KMS-11 (cell line): ENCODE results near the gene PRKG1.

Experiments used
- H2AFZ ChIP-seq: fragments of 200-600 bp; sonication (generic); 2 replicates; pipeline ENCODE4 v1.6.1; 2016; ENCODE audit warnings: antibody characterized with exemption, mixed run types, low read depth
- H3K27ac ChIP-seq: fragments of 200-600 bp; sonication (generic); 2 replicates; pipeline ENCODE4 v1.6.1; 2016; ENCODE audit warnings: mild to moderate bottlenecking, mixed run types
- H3K27me3 ChIP-seq: fragments of 200-600 bp; sonication (generic); 2 replicates; pipeline ENCODE4 v1.6.1; 2017; ENCODE audit warnings: mild to moderate bottlenecking, low read depth, mixed run types, moderate library complexity; ENCODE audit not compliant: insufficient read depth
- H3K36me3 ChIP-seq: fragments of 200-600 bp; sonication (generic); 2 replicates; pipeline ENCODE4 v1.6.1; 2017; ENCODE audit warnings: mild to moderate bottlenecking, mixed run types; ENCODE audit not compliant: insufficient read depth
- H3K4me1 ChIP-seq: fragments of 200-600 bp; sonication (generic); 2 replicates; pipeline ENCODE4 v1.6.1; 2016; ENCODE audit warnings: mild to moderate bottlenecking, low read depth, mixed run types; ENCODE audit not compliant: poor library complexity, severe bottlenecking
- H3K4me2 ChIP-seq: fragments of 200-600 bp; sonication (generic); 2 replicates; pipeline ENCODE4 v1.7.0; 2016; ENCODE audit warnings: mild to moderate bottlenecking, mixed run types
- H3K4me3 ChIP-seq: fragments of 200-600 bp; sonication (generic); IDR thresholded peaks from 2 replicates; pipeline ENCODE4 v1.6.1; 2017; ENCODE audit warnings: low read depth, low read length, mixed read lengths; ENCODE audit not compliant: insufficient read depth
- H3K79me2 ChIP-seq: fragments of 200-600 bp; sonication (generic); 2 replicates; pipeline ENCODE4 v1.6.1; 2016; ENCODE audit warnings: low read depth, mixed run types; ENCODE audit not compliant: insufficient read depth
- H3K9ac ChIP-seq: fragments of 200-600 bp; sonication (generic); 2 replicates; pipeline ENCODE4 v1.6.1; 2016; ENCODE audit warnings: mild to moderate bottlenecking, mixed run types
- H4K20me1 ChIP-seq: fragments of 200-600 bp; sonication (generic); 2 replicates; pipeline ENCODE4 v1.6.1; 2016; ENCODE audit warnings: mild to moderate bottlenecking, mixed run types; ENCODE audit not compliant: insufficient read depth
- TF ChIP-seq, protein P1 (sequence below): fragments of 200-600 bp; sonication (generic); conservative IDR thresholded peaks from 2 replicates; pipeline ENCODE4 v1.6.1; 2017; ENCODE audit warnings: low read depth, mild to moderate bottlenecking, antibody characterized with exemption, low read length, moderate library complexity, mixed read lengths

PRKG1 gene

DNA sequence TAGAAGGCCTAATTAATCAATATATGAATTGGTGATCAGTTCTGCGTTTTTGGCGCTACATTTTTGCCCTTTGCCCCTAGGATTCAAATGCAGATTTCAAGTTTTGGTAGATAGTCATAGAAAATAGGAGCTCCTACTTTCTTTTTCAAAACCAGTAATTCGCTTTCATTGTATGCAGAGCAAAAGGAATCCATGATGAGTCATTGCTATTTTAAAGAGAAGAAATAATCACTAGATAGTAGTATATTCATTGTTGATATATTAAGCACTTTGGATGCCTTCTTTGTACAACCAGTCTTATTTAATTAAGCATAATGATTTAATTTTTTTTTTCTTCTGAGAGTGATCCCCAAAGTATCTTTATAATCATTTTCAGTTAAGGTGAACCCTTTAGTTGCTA is 574.8 kb downstream of the PRKG1 start:
- Histone ChIP-seq H4K20me1 (no peaks in the 10 kb centered on the region), H3K36me3 (no peaks in the 10 kb centered on the region), H3K79me2 (no peaks in the 10 kb centered on the region), H3K9ac (no peak overlapping the region), H3K27me3 (no peaks in the 10 kb centered on the region), H3K4me2 (no peak overlapping the region), H3K4me1 (no peaks in the 10 kb centered on the region), H3K4me3 (no peak overlapping the region), H3K27ac (no peak overlapping the region), H2AFZ (no peak overlapping the region)
- TF ChIP-seq, protein P1, sequence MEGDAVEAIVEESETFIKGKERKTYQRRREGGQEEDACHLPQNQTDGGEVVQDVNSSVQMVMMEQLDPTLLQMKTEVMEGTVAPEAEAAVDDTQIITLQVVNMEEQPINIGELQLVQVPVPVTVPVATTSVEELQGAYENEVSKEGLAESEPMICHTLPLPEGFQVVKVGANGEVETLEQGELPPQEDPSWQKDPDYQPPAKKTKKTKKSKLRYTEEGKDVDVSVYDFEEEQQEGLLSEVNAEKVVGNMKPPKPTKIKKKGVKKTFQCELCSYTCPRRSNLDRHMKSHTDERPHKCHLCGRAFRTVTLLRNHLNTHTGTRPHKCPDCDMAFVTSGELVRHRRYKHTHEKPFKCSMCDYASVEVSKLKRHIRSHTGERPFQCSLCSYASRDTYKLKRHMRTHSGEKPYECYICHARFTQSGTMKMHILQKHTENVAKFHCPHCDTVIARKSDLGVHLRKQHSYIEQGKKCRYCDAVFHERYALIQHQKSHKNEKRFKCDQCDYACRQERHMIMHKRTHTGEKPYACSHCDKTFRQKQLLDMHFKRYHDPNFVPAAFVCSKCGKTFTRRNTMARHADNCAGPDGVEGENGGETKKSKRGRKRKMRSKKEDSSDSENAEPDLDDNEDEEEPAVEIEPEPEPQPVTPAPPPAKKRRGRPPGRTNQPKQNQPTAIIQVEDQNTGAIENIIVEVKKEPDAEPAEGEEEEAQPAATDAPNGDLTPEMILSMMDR: no peak

DNA sequence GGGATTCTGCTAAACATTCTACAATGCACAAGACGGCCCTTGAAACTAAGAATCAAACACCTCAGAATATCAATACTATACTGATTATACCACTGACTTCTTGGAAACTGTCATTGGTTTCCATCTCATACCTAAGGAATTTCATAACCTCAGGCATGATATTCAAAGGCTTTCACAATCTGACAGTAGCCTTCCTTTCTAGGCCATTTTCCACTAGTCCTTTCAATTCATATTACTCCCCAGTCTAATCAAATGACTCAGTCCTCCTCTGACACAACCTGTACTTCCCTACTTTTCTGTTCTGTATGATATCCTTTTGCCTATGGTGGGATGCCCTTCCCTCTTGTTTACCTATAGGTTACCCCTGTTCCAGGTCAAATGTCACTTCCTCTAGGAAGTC is 576.8 kb downstream of the PRKG1 start:
- Histone ChIP-seq H2AFZ (no peak overlapping the region), H3K27ac (no peak overlapping the region), H3K36me3 (no peaks in the 10 kb centered on the region), H3K4me3 (no peak overlapping the region), H3K79me2 (no peaks in the 10 kb centered on the region), H3K4me1 (no peaks in the 10 kb centered on the region), H4K20me1 (no peaks in the 10 kb centered on the region), H3K4me2 (no peak overlapping the region), H3K9ac (no peak overlapping the region), H3K27me3 (no peaks in the 10 kb centered on the region)
- TF ChIP-seq, protein P1: no peak

DNA sequence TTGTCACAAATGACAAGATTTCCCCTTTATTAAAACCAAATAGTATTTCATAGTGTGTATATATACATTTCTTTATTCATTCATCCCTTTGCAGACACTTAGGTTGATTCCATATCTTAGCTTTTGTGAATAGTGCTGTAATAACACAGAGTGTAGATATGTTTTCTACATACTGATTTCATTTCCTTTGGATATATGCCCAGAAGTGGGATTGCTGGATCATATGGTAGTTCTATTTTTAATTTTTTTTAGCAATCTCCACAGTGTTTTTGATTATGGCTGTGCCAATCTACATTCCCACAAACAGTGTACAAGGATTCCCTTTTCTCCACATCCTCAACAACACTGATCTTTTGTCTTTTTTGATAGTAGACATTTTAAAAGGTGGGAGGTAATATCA is 578.7 kb downstream of the PRKG1 start:
- no peak overlapping the region for H3K9ac ChIP-seq
- H3K27me3 ChIP-seq: no peaks in the 10 kb centered on the region
- H3K36me3 ChIP-seq: no peaks in the 10 kb centered on the region
- H3K4me1 ChIP-seq: no peaks in the 10 kb centered on the region
- TF ChIP-seq, protein P1: no peak
- no peak overlapping the region for H2AFZ ChIP-seq
- no peaks in the 10 kb centered on the region for H4K20me1 ChIP-seq
- H3K27ac ChIP-seq: no peak overlapping the region
- no peak overlapping the region for H3K4me2 ChIP-seq
- no peaks in the 10 kb centered on the region for H3K79me2 ChIP-seq
- H3K4me3 ChIP-seq: no peak overlapping the region

DNA sequence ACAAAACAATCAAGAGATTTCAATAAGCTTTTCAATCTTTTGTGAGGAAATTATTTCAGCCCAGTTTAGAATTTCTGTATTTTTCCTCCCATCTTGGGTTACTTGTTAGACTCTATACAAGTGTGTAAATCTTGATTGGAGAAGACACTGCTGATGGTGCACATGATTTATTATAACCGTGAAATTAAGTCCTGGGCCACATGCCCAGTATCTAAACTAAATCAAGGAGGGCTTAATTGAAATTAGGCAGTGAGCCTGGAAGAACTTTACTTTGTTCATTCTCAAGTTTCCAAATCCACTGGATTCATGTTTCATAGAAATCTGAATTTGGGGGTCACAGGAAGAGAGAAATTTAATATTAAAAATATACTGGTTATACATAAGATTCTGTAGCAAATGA is 580.6 kb downstream of the PRKG1 start:
- Histone ChIP-seq H3K4me3 (no peak overlapping the region), H3K4me2 (no peak overlapping the region), H3K79me2 (no peaks in the 10 kb centered on the region), H3K36me3 (no peaks in the 10 kb centered on the region), H2AFZ (no peak overlapping the region), H3K4me1 (no peaks in the 10 kb centered on the region), H3K9ac (no peak overlapping the region), H3K27ac (no peak overlapping the region), H3K27me3 (no peaks in the 10 kb centered on the region), H4K20me1 (no peaks in the 10 kb centered on the region)
- TF ChIP-seq, protein P1: no peak

DNA sequence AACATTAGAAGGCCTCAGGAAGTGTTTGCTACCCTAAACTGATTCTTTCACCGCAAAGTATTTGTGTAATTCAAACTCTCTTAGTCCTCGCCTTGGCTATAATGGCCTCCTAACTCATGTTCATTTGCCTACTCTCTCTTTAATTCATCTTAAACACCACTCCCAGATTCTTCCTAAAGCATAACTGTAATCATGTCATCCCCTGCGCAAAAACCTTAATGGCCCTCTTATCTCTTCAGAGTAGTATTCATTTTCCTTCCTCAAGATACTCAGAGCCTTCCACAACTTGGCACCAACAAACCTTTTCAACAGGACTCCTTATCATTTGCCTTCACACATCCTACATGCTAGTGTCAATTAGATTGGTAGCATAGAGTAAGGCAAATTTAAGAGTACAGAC is 582.2 kb downstream of the PRKG1 start:
- no peaks in the 10 kb centered on the region for H4K20me1 ChIP-seq
- TF ChIP-seq, protein P1: no peak
- H3K4me3 ChIP-seq: no peak overlapping the region
- no peak overlapping the region for H3K27ac ChIP-seq
- no peak overlapping the region for H2AFZ ChIP-seq
- no peaks in the 10 kb centered on the region for H3K4me1 ChIP-seq
- no peaks in the 10 kb centered on the region for H3K36me3 ChIP-seq
- no peaks in the 10 kb centered on the region for H3K27me3 ChIP-seq
- H3K4me2 ChIP-seq: no peak overlapping the region
- H3K9ac ChIP-seq: no peak overlapping the region
- no peaks in the 10 kb centered on the region for H3K79me2 ChIP-seq
